ENCODE data around the gene PACSIN1.

- no peak for TF ChIP-seq CTCF (IDR thresholded peaks at IDR 0.05; ENCODE audit: insufficient read depth, low read length, poor library complexity, severe bottlenecking)
- no peak for TF ChIP-seq EZH2phosphoT487 (conservative IDR thresholded peaks at IDR 0.05; ENCODE audit: low read length)
Observed at GRCh38 chr6:34540222-34540621, 74.3 kb downstream of the PACSIN1 start.

Measured in SU-DHL-6 (cell line).